ENCODE data around the gene ITM2C.
A peak's percentile ranks its signal among the peaks of the same experiment; 100 is the strongest.

The ITM2C gene

DNA sequence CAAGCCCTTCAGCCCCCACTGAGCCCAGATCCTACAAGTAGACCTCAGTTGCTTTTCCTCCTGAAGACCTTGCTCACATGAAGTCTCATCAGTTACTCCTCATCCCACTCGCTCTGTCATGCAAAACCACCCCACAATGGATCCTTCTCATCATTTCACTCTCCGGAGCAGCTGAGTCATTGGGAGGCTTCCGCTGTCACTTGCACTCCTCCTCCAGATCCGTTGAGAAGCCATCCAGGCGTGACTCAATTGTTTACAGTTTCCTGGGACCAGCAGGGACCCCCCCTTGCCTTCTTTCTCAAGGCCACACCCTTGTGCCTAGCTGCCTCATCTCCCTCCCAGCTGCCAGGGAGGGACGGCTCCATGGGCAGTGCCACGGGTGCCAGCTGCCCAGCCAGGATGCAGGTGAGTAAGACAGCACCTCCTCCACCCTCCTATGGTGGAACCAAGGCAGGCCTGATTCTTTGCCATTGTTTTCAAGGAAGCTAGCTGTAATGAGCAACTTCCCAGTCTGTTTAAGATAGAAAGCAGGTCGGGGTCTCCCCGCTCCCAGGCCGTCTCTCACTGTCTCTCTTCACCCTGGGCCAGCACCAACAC is 44.0 kb downstream of the ITM2C start:
- peak; percentile 59 for DNase-seq

DNA sequence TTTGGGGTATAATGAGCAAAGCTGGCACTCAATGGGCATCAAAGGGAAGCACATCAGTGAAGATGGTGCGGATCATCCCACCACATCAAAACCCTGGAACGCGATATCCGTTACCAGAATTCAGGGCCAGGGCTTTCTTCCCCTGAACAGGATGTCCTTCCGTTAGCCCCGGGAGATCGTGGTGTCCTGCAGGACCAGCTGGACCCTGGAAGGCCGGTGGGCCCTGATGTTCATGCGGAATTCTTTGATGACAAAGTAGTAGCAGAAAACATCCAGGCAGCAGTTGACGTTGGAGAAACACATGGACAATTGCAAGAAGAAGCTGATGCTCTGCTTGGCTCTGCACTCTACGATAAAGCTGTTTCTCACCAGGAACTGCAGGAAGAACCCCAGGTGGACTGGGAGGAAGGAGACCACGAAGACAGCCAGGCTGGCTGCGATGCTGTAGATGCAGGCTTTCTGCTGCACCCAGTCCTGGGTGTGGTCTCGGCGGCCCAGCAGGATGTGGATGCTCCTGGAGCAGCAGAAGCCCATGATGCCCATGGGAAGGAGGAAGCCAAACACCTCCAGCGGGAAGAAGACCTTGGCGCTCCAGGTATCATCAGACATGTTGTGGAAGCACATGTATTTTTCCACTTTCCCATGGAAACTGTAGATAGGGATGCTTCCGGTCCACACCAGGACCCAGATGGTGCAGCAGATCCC is 45.3 kb downstream of the ITM2C start:
- no peak for DNase-seq

DNA sequence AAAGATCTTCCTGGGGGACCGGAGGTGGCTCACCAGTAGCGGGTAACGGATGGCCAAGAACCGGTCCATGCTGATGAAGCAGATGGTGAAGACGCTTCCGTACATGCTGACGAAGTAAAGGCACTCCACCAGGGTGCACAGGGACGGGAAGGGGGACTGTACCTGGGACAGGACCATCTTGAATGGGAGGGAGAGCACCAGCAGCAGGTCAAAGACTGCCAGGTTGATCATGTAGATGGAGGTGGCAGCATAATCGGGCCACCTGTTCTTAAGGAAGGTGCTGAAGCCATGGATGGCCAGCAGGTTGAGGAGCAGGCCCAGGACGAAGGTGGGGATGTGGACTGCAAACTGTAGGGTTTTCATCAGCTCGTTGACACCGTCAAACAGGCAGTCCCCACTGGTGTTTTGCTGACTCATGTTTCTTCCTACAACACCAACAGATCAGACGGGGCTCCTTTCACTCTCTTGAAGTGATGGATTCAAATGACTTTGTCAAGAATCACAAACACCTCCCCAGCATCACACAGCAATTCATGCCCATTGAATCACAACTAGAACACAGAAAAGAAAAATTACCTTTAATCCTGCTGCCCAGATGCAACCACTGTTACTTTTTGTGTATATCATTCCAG is 45.9 kb downstream of the ITM2C start:
- DNase-seq, result no peak

DNA sequence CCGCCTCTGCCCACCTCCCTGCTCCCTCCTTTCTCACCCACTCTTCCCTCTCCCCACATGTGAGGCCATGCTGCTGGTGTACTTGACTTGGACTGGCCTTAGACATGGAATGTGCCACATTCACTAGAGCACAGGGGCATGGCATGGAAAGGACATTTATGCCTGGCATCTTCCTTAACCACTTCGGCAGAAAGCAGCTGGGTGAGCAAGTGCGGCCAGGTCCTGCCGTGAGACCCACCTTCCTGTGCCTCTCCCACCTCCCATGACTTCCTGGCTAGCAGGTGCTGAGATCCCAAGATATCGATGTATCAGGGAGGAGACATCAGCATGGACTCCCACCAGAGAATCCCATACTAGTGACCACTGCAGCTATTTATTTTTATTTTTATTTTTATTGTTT is 47.3 kb downstream of the ITM2C start:
- no peak for DNase-seq

DNA sequence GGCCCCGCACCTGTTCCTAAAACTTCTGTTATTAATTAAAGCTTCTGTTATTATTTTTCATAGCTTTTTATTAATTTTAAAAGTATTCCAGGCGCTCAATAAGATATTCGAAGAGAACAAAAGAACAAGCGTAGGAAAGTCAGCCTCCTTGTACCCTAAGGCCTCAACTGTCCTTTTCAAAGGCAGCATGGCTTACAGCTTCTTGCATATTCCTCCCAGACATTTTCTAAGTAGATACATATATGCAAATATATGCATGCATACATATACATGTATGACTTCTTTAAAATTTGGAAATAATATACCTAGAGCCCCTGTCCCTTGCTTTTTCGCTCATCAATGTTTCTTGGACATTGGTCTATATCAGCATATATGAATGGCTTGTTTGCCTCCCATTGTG is 48.0 kb downstream of the ITM2C start:
- no peak for DNase-seq

DNA sequence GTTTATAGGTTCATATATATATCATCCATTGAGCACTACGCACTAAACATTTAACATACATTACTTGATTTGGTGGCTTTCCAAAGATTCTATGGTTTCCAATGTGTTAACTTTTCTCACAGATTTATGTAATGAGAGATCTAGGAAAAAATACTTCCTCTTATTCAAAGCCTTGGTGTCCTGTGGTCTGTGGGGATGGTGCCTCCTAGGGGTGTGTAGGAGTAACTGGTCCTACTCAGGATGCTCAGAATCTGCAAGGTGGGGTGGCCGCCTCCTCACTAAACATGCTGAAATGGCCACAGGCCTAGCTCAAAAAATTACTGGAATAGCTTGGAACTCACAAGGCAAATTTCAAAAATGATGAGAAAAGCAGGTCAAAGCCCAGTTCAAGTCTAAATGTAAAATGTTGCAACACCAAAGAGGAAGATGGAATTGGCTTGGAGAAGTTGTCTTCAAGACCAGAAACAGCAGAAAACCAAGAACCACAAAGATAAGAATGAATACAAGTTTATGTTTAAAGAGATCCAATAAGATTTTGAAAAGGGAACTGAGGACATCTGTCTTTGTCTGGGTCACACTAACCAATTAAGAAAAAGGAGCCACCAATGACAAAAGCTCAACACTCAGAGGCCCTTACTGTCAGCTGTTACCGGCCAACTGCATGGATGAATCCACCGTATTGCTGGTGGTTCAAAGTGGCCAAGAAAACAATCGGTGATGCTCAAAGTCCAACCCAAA is 48.8 kb downstream of the ITM2C start:
- DNase-seq, result no peak

DNA sequence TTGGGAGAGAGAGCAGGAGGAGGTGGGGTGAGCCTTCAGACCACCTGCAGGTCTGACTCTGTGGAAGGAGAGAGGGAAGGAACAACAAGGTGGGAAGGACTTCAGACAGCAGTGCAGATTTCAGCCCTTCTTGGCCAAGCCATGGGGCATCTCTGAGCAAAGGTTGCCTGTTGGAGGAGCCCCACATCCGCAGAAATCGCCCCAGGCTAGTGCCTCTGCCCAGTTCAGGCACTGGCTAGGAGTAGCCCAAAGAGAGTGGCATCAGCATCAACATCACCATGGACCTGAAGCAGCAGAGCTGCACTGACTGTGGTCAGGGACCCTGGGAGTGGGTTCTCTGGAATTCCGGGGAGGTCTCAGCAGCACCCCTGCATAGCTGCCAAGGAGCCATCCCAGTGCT is 50.1 kb downstream of the ITM2C start:
- no peak for DNase-seq

DNA sequence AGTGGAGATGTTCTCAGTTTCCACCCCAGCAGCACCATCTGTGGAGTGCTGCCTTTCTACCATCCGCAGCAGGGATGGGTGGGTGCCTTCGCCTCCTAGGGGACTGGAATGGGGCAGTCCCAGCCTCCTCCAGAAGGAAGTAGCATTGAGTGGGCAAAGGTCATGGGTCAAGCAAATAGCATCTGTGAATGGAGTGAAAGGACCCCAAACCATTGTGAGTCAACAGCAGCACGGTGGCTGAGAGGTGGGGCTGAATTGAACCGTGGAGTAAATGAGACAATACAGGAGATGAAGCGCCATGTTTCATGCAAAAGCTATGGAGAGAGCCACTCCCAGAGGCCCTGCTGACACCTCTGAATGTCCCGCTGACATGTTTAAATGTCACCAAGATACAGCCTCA is 50.6 kb downstream of the ITM2C start:
- DNase-seq, result no peak

DNA sequence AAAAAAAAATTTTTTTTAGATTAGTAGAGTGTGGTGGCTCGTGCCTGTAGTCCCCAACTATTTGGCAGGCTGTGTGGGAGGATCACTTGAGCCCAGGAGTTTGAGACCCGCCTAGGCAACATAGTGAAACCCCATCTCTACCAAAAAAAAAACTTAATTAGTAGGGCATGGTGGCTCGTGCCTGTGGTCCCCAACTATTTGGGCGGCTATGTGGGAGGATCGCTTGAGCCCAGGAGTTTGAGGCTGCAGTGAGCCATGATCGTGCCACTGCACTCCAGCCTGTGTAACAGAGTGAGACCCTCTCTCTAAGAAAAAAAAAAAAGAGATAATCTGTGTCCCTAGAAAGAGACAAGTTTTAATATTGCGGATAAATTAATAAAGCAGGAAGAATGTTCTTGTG is 51.5 kb downstream of the ITM2C start:
- no peak for DNase-seq

DNA sequence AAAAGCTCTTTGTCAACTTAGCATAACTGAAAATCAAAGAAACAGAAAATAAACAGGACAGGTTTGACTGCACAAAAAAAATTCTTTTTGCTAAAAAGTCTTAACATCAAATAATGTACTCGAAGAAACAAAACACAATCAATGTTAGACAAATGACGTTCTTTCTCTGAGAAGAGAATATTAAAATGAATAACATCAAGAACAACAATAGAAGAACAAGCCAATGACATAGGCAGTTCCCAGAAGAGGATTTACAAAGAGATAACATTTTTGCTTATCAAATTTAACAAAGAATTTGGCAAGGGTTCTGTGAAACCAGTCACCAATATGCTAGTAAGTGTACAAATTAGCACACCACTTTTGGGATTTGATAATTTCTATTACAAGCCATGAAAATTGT is 54.5 kb downstream of the ITM2C start:
- DNase-seq, result no peak

DNA sequence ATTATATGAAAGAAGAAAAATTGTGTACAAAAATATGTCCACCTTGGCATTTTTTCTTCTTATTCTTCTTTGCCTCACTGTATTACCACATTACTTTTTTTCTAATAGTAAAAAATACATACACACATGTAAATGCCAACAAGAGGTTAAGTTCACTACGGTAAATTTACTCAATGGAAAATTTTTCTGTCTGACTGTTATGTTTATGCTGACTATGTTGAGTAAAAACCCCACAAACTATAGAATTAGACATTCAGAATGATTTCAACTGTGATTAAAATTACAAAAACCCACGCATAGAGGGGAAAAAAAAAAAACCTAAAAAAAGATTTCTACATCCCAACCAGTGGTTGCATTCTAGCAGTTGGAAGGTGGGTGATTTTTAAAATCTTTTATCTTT is 54.9 kb downstream of the ITM2C start:
- DNase-seq, result no peak

DNA sequence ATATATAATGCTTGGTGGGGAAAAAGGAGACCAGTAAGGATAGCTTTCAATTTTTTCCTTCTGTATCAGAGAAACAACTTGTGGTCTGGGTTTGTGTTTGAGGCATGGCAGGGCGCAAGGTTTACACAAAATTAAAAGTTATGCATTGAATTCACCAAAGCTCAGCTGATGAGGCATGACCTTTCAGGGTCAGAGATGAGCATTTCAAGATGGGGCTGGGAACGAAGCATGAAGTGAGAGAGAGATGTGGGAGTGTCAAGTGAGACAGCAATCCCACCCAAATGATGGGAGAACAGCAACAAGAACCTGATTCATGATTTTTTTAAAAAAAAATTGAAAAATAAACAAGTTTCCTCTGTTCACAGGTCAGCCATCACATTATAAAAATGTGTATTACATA is 55.4 kb downstream of the ITM2C start:
- DNase-seq, result no peak

DNA sequence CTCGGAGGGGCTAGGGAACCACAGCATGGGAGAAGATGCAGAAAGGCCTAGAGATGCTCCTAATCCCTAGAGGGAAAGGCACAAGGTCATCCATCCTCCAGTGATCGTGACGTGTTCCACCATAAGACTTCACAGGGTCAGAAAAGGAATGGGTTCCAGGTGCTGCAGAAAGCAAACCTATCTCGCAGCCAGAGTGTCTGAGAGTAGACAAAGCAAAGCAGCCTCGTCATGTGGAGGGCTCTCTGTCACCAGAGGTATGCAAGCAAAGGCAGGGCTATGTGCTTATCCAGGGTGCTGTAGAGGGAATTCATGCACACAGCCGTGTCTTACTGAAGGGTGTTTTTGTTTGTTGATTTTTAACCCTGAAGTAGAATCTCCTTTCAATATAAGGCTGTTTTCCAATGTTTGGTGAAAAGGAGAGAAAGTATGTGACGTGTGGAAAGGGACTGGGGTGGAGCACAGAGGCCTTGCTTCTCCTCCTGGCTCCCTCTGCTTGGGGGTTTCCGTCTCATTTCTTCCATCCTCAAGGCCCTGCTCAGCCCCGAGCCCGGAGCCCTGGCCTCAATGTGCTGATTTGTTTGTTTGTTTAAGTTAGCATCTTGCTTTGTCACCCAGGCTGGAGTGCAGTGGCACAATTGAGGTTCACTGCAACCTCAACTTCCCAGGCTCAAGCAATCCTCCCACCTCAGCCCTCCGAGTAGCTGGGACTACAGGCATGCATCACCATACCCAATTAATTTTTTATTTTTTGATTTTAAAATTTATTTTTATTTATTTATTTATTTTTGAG is 57.3 kb downstream of the ITM2C start:
- no peak for DNase-seq

DNA sequence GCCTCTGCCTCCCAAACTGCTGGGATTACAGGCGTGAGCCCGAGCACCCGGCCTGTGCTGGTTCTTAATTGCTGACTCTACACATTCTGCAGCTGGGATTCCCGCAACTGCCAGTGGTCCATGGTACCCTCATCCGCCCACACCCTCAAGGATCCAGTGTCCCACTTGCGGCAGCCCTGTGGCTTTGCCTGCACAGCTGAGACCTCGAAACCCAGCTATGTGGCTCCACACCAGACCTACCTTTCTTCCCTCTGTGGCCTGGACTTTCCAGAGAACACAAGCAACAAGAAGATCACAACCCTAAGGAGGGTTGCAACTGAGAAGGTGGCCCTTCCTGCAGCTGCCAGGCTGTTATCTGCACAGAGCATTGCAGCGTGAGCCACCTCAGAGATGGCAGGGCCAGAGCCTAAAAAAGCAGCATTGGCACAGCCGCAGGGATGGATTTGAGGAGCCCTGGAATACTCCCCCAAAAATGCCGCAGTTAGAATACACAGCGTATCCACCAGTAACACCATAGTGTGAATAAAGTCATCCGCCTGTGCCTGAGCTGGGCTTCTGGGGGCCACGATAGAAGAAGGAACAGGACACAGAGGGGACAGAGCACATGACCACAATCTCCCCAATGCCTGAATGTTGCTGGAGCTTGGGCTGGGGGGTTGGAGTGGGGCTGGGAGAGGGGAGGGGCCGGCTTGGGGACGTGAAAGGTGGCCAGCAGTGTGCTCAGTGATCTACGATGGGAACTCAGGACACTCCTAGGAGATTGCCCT is 58.4 kb downstream of the ITM2C start:
- no peak for DNase-seq

DNA sequence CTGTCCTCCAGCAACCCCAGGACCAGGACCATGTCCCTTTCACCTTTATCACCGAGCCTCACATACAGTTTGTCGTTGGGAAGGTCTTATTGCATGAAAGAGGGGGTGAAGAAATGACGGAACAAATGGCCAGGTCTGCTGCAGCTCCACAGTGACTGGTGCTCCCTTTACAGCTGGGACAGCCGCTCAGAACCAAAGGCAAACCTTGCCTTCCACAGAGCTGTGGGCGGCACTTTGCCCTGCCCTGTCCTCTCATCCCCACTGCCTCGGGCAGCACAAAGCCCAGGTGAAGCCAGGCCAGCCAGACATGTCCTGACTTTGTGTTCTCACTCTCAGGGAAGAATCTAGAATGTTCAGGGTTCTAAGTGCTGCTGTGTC is 59.3 kb downstream of the ITM2C start:
- no peak for DNase-seq

DNA sequence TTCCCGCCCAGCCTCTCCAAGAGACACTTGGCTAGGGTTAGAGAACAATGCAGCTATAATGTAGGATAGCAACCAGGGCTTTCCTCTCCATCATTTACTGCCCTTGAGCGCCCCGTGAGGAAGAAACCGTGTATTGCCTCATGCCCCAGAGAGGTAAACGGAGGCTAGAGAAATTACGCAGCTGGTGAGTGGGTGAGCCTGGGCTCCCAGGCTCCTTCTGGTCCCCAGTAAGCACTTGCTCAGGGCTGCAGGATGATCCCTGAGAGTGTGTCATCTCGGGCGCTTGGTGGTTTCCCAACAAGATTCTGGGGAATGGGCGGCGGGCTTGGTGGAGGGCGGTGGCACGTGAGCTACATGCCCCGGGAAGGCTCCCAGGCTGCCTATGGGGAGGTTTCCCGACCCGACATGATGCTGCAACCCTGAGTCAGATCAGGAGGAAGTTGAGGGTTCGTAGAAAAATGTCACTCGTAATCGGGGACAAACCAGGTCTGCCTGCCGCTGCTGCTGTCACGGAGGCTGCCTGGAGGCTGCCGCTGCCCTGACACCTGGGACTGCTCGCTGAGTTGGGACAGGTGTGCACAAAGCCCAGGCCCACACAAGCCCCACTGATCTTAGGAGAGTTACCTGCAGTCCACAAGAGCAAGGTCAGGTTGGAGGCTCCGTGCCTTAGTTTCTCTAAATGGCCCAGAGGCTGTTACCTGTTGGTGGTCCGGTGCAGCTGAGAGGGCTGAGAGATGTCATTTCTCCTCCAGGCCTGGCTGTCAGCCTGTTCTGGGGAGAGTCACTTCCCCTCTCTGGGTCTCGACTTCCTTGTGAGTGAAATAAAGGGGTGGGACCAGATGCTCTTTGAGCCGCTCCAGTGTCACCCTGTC is 60.0 kb downstream of the ITM2C start, which contains the start of gene GPR55:
TSS of gene GPR55 (minus strand) at position 773 of the 872 bp plus-strand sequence. CDS start 14,280 bp downstream, outside the sequence.
- DNase-seq, result no peak

DNA sequence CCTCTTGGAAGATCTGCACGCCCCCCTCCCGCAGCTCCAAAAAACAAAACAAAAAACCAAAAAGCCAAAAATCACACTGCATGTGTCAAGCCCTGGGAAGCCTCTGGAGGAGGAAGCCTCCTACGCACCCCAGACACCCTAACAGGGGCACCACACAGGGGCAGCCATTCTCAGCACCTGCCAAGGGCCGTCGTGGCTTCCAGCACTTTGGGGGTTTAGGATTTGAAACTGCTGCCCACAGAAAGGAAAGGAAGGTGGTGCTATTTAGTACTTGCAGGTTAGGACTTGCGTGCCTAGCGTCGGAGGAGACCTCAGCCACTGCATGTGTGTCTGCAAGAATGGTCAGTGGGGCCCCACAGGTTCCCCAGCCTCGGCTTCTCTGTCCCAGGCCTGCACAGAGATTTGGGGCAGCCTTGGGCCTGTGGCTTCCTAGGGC is 60.7 kb downstream of the ITM2C start:
- no peak for DNase-seq

DNA sequence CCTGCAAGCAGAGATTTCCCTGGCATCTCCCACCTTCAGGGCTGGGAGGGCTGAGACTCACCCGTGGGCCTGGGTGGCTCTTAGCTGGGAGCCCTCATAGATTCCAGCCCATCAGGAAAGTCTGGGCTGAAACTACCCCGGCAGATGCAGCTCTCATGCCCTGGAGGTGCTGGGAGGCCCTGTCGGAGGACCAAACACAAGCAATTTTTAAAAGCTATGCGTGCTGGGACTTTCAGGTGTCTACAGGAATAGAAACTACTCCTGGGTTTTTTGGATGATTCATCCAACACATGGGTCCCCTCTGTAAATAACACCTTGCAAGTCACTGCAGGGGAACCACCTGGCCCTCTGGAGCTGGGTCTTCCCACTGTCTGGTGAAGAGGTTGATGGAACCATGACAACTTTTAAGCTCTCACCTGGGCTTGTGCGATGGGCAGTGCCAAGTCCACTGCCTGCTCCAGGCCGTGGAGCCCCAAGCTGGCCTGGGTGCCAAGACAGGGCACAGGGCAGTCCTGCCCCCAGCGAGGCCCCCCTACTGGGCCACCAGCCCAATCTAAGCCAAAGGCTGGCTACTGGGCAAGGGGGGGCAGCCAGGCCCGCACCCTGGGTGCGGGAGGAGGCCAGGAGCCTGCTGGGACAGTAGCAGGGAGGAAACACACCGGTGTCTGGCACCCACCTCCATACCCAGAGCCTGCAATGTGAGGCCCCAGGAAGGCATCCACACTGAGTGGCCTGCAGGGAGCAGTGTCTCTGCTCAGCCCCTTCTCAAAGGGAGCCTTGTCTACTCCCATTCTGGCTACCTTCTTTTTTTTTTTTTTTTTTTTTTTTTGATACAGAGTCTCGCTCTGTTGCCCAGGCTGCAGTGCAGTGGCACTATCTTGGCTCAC is 61.4 kb downstream of the ITM2C start:
- DNase-seq, result no peak

DNA sequence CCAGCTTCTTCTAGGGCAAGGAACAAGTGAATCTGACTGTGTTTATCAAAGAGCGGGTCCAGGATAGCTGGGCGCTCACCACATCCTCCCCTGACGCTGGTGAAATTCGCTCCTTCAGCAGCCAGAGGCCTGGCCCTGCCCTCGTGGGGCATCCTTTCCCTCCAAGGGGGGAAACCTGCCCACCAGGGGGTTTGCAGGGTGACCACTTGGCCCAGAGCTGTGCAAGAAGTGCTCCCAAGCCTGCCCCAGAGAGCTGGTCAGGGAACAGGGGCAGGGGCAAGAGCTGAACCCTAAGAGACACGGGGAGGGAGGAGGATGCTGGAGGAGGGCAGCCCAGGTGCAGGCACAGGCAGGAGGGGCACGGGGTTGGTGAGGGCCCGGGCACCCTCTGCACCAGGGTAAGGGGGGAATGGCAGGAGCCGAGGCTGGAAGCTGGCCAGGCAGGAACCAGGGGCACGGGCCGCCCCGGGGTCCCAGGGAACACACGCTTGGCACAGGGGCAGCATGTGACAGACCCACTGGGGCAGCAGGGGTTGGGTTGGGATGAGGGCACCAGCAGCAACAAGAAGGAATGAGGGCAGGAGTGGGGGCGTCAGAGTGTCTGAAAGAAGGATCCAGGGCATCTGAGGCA is 63.1 kb downstream of the ITM2C start:
- no peak for DNase-seq

All from GOT3 (cell line).